Hepatocyte (in vitro differentiated cells): Measurements from ENCODE around the gene MAST4.

ENCODE experiments used
- EZH2 ChIP-seq: fragments of 200-600 bp; sonication (generic); IDR thresholded peaks from 2 replicates; pipeline ENCODE4 v1.6.1; 2016; ENCODE audit warnings: antibody characterized with exemption, mild to moderate bottlenecking, borderline replicate concordance
- EZH2phosphoT487 ChIP-seq: fragments of 200-600 bp; sonication (generic); IDR thresholded peaks from one replicate; pipeline ENCODE4 v1.6.1; 2018; ENCODE audit warnings: antibody characterized with exemption, mild to moderate bottlenecking, low read depth, moderate library complexity; ENCODE audit not compliant: unreplicated experiment, severe bottlenecking
- TF ChIP-seq, protein P1 (sequence below): fragments of 200-600 bp; sonication (generic); IDR thresholded peaks from 2 replicates; pipeline ENCODE4 v1.5.1; 2016; ENCODE audit warnings: antibody characterized with exemption, mild to moderate bottlenecking; ENCODE audit not compliant: poor library complexity

DNA sequence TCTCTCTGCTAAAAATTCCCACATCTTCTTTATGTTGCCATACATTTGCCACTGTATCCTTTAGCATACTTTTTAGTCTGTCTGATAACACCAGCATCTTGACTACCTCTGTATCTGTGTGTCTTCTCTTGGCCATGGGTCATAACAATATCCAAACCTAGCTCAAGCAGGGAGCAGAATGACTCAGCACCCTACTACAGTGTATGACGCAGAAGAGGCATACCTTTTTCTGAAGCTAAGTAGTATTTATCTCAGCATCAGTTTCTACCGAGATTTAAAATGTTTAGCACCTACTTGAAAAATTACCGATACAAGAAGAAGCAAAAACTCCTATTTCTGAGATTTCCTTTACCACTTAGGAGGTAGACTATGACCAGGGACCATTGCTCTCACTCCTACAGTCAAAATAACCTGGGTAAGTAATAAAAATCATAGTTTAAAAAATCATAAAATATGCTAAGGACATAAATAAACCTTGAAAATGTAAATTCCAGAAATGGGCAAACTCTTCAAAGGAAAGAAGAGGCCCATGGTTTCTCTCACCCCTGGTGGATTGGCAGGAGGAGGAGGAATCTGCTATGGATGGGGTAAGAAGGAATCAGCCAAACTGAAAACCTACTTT is 286.5 kb downstream of the MAST4 start:
- no peak for TF ChIP-seq EZH2
- TF ChIP-seq, protein P1, sequence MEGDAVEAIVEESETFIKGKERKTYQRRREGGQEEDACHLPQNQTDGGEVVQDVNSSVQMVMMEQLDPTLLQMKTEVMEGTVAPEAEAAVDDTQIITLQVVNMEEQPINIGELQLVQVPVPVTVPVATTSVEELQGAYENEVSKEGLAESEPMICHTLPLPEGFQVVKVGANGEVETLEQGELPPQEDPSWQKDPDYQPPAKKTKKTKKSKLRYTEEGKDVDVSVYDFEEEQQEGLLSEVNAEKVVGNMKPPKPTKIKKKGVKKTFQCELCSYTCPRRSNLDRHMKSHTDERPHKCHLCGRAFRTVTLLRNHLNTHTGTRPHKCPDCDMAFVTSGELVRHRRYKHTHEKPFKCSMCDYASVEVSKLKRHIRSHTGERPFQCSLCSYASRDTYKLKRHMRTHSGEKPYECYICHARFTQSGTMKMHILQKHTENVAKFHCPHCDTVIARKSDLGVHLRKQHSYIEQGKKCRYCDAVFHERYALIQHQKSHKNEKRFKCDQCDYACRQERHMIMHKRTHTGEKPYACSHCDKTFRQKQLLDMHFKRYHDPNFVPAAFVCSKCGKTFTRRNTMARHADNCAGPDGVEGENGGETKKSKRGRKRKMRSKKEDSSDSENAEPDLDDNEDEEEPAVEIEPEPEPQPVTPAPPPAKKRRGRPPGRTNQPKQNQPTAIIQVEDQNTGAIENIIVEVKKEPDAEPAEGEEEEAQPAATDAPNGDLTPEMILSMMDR: no peak
- no peak for TF ChIP-seq EZH2phosphoT487
